ENCODE results near the gene LPGAT1. TPM values are rescaled to one million over a fixed set of nuclear protein-coding genes. Genes with fewer than 3 reads are reported as not detected.

LPGAT1 gene
- total and polyA plus RNA-seq, 2 experiments from 2014 or later = 36.4 to 92.1 TPM

- peaks cover 11% of the 10 kb centered on the region for H3K4me1 ChIP-seq (ENCODE audit: insufficient read depth)
- H3K36me3 ChIP-seq (replicated peaks; ENCODE audit: insufficient read depth, low read depth) = no peaks in the 10 kb centered on the region
- no peaks in the 10 kb centered on the region for H4K20me1 ChIP-seq (ENCODE audit: insufficient read depth, poor library complexity, severe bottlenecking)
- no peaks in the 10 kb centered on the region for H3K9me2 ChIP-seq (replicated peaks; ENCODE audit: insufficient read depth)
- no peak for DNase-seq (ENCODE audit: low spot score)
- no peaks in the 10 kb centered on the region for H3K9me3 ChIP-seq (ENCODE audit: low read depth)
- H3K27me3 ChIP-seq = no peaks in the 10 kb centered on the region
- H3K4me2 ChIP-seq = no peak overlapping the region
- no peaks in the 10 kb centered on the region for H3K79me2 ChIP-seq
- no peak for TF ChIP-seq EZH2phosphoT487 (IDR thresholded peaks at IDR 0.05; ENCODE audit: low read depth, severe bottlenecking, unreplicated experiment)
- no peak for TF ChIP-seq CTCF (IDR thresholded peaks at IDR 0.05; ENCODE audit: poor library complexity)
- TF ChIP-seq EZH2 (IDR thresholded peaks at IDR 0.05; ENCODE audit: borderline replicate concordance) = no peak
- 88% methylated on average over 4 of the region's 4 CpGs for WGBS (ENCODE audit: low lambda C conversion rate, missing lambda C conversion rate)
- no peak overlapping the region for H3K4me3 ChIP-seq
- H3K27ac ChIP-seq = no peak overlapping the region
- H2AFZ ChIP-seq = no peak overlapping the region
Measured at GRCh38 chr1:211732293-211732980, 98.1 kb downstream of the LPGAT1 start.

- no peak overlapping the region for H3K27ac ChIP-seq
- no peaks in the 10 kb centered on the region for H3K9me2 ChIP-seq (replicated peaks; ENCODE audit: insufficient read depth)
- H3K36me3 ChIP-seq (replicated peaks; ENCODE audit: insufficient read depth, low read depth) = no peaks in the 10 kb centered on the region
- WGBS (ENCODE audit: low lambda C conversion rate, missing lambda C conversion rate) = 75% methylated on average over 5 of the region's 5 CpGs
- H2AFZ ChIP-seq = no peak overlapping the region
- TF ChIP-seq CTCF (IDR thresholded peaks at IDR 0.05; ENCODE audit: poor library complexity) (no peak), EZH2 (IDR thresholded peaks at IDR 0.05; ENCODE audit: borderline replicate concordance) (no peak), EZH2phosphoT487 (IDR thresholded peaks at IDR 0.05; ENCODE audit: low read depth, severe bottlenecking, unreplicated experiment) (no peak)
- peaks cover 11% of the 10 kb centered on the region for H3K4me1 ChIP-seq (ENCODE audit: insufficient read depth)
- no peak overlapping the region for H3K4me2 ChIP-seq
- no peaks in the 10 kb centered on the region for H3K27me3 ChIP-seq
- H3K4me3 ChIP-seq = no peak overlapping the region
- H4K20me1 ChIP-seq (ENCODE audit: insufficient read depth, poor library complexity, severe bottlenecking) = no peaks in the 10 kb centered on the region
- no peaks in the 10 kb centered on the region for H3K9me3 ChIP-seq (ENCODE audit: low read depth)
- DNase-seq (ENCODE audit: low spot score) = no peak
- no peaks in the 10 kb centered on the region for H3K79me2 ChIP-seq
Measured at GRCh38 chr1:211731456-211732292, 98.9 kb downstream of the LPGAT1 start.

- Histone ChIP-seq H3K36me3 (replicated peaks; ENCODE audit: insufficient read depth, low read depth) (no peaks in the 10 kb centered on the region), H3K9me2 (replicated peaks; ENCODE audit: insufficient read depth) (no peaks in the 10 kb centered on the region), H3K27me3 (no peaks in the 10 kb centered on the region), H3K4me1 (ENCODE audit: insufficient read depth) (peaks cover 10% of the 10 kb centered on the region), H3K79me2 (no peaks in the 10 kb centered on the region), H3K4me2 (no peak overlapping the region), H3K27ac (no peak overlapping the region), H3K4me3 (no peak overlapping the region), H2AFZ (no peak overlapping the region), H4K20me1 (ENCODE audit: insufficient read depth, poor library complexity, severe bottlenecking) (no peaks in the 10 kb centered on the region), H3K9me3 (ENCODE audit: low read depth) (no peaks in the 10 kb centered on the region)
- no peak for DNase-seq (ENCODE audit: low spot score)
- WGBS (ENCODE audit: low lambda C conversion rate, missing lambda C conversion rate) = 80% methylated on average over 4 of the region's 4 CpGs
- TF ChIP-seq EZH2phosphoT487 (IDR thresholded peaks at IDR 0.05; ENCODE audit: low read depth, severe bottlenecking, unreplicated experiment) (no peak), CTCF (IDR thresholded peaks at IDR 0.05; ENCODE audit: poor library complexity) (no peak), EZH2 (IDR thresholded peaks at IDR 0.05; ENCODE audit: borderline replicate concordance) (no peak)
Measured at GRCh38 chr1:211730347-211730746, 100.2 kb downstream of the LPGAT1 start.
